Endodermal cell (in vitro differentiated cells): ENCODE measurements around the gene ABCF3. TPM values are rescaled to one million over a fixed set of nuclear protein-coding genes. Genes with fewer than 3 reads are reported as not detected.

Source experiments
- DNase-seq: peaks from one replicate; pipeline ENCODE4 v3.0.0-alpha.2; 2017
- H3K27ac ChIP-seq: 2 replicates; pipeline ENCODE4 v1.5.1; 2013; ENCODE audit warnings: mild to moderate bottlenecking, low read depth, low read length, moderate library complexity
- H3K27me3 ChIP-seq: 2 replicates; pipeline ENCODE4 v1.6.1; 2013; ENCODE audit warnings: mild to moderate bottlenecking, low read length, moderate library complexity; ENCODE audit not compliant: insufficient read depth, control insufficient read depth, poor library complexity, severe bottlenecking
- H3K36me3 ChIP-seq: 2 replicates; pipeline ENCODE4 v1.7.0; 2013; ENCODE audit warnings: mild to moderate bottlenecking, low read length, moderate library complexity; ENCODE audit not compliant: control insufficient read depth, insufficient read depth
- H3K4me1 ChIP-seq: one replicate; pipeline ENCODE4 v1.7.0; 2013; ENCODE audit warnings: low read length; ENCODE audit not compliant: control insufficient read depth, insufficient read depth
- H3K4me3 ChIP-seq: 2 replicates; pipeline ENCODE4 v1.5.1; 2013; ENCODE audit warnings: mild to moderate bottlenecking, low read length, moderate library complexity
- H3K9ac ChIP-seq: 2 replicates; pipeline ENCODE4 v1.6.1; 2013; ENCODE audit warnings: mild to moderate bottlenecking, low read length, moderate library complexity; ENCODE audit not compliant: poor library complexity, severe bottlenecking; ENCODE audit errors: extremely low read depth
- H3K9me3 ChIP-seq: 2 replicates; pipeline ENCODE4 v1.6.1; 2013; ENCODE audit warnings: mild to moderate bottlenecking, low read length, moderate library complexity; ENCODE audit not compliant: control insufficient read depth
- H3K27ac Mint-ChIP-seq: 2 replicates; pipeline ENCODE4 v1.8.0; 2020; ENCODE audit warnings: mixed read lengths
- H3K27me3 Mint-ChIP-seq: 2 replicates; pipeline ENCODE4 v1.8.0; 2021; ENCODE audit warnings: mild to moderate bottlenecking, mixed read lengths; ENCODE audit not compliant: insufficient read depth
- H3K36me3 Mint-ChIP-seq: 2 replicates; pipeline ENCODE4 v1.8.0; 2020; ENCODE audit warnings: low read depth, mixed read lengths
- H3K4me1 Mint-ChIP-seq: 2 replicates; pipeline ENCODE4 v1.8.0; 2020; ENCODE audit warnings: mixed read lengths
- H3K4me3 Mint-ChIP-seq: 2 replicates; pipeline ENCODE4 v1.8.0; 2020; ENCODE audit warnings: mild to moderate bottlenecking, moderate library complexity, mixed read lengths
- H3K9me3 Mint-ChIP-seq: 2 replicates; pipeline ENCODE4 v1.8.0; 2020; ENCODE audit warnings: mild to moderate bottlenecking, mixed read lengths
- CTCF ChIP-seq: fragments of 200-600 bp; sonication (generic); conservative IDR thresholded peaks from 2 replicates; pipeline ENCODE4 v1.5.0; 2021; ENCODE audit warnings: antibody characterized with exemption, mild to moderate bottlenecking
- WGBS, 2 experiments: methylation state at CpG; one replicate each; pipeline versions ENCODE4 v1.1.5 to v1.1.7; 2013; ENCODE audit warnings: missing lambda C conversion rate in 2 of 2, mixed read lengths in 1 of 2; ENCODE audit not compliant: insufficient coverage in 1 of 2, insufficient read length in 1 of 2; 5-methylcytosine and 5-hydroxymethylcytosine counted together
- total RNA-seq, 2 donors: library from RNA; stranded (reverse); fragmentation: NEBNext Ultra II Directional in 1 of 2; extraction: Animal tissue kit (Norgen Biotek cat#: 25700) in 1 of 2; gene quantifications; 2 replicates in 1 of 2; 3 replicates in 1 of 2; pipeline ENCODE4 v1.2.1, GENCODE V29; 2021

The ABCF3 gene
- total RNA-seq, 2 donors from 2014 or later = 57.6 to 57.8 TPM

DNA sequence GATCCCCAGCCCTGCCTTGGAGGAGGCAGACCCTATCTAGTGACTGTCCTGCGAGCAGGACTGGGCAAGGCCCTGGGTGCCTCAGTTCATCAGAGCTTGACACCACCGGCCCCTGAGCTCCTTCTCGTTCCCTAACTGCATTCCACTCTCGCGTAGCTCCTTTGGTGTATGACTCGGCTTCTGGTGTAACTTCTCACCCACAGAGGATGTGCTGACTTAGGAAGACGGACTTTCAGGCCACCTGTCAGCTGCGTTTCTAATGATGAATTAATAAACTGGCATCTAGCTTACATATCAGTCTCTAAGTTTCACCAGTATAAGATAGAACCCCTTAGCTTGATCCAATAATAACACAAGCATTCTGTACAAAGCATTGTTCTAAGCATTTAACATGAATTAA, 17.5 kb downstream of the ABCF3 start:
- Mint-ChIP-seq H3K27me3 (peaks cover 13% of the 10 kb centered on the region), H3K4me3 (no peak overlapping the region), H3K27ac (no peak overlapping the region), H3K9me3 (no peaks in the 10 kb centered on the region), H3K36me3 (no peaks in the 10 kb centered on the region), H3K4me1 (no peaks in the 10 kb centered on the region)
- Histone ChIP-seq H3K36me3 (no peaks in the 10 kb centered on the region), H3K27me3 (no peaks in the 10 kb centered on the region), H3K9me3 (no peaks in the 10 kb centered on the region), H3K4me3 (no peak overlapping the region), H3K27ac (no peak overlapping the region), H3K4me1 (no peaks in the 10 kb centered on the region), H3K9ac (no peak overlapping the region)
- no peak for TF ChIP-seq CTCF
- no peak for DNase-seq
- WGBS, 2 experiments = 91 to 94% methylated on average over 8 of the region's 8 CpGs

- H3K36me3 ChIP-seq = no peaks in the 10 kb centered on the region
- H3K9me3 ChIP-seq = no peaks in the 10 kb centered on the region
- H3K9me3 Mint-ChIP-seq = no peaks in the 10 kb centered on the region
- no peak for DNase-seq
- peaks cover 14% of the 10 kb centered on the region for H3K27me3 Mint-ChIP-seq
- WGBS, 2 experiments = 87 to 92% methylated on average over 7 to 11 of the region's 11 CpGs
- no peak overlapping the region for H3K4me3 Mint-ChIP-seq
- TF ChIP-seq CTCF = no peak
- no peak overlapping the region for H3K9ac ChIP-seq
- H3K4me1 ChIP-seq = no peaks in the 10 kb centered on the region
- no peak overlapping the region for H3K4me3 ChIP-seq
- no peaks in the 10 kb centered on the region for H3K36me3 Mint-ChIP-seq
- H3K27me3 ChIP-seq = no peaks in the 10 kb centered on the region
- H3K4me1 Mint-ChIP-seq = no peaks in the 10 kb centered on the region
- no peak overlapping the region for H3K27ac Mint-ChIP-seq
- H3K27ac ChIP-seq = no peak overlapping the region
Measured at GRCh38 chr3:184209146-184209923, 23.3 kb downstream of the ABCF3 start.

GRCh38 chr3:184211297-184211696, 25.3 kb downstream of the ABCF3 start:
- no peak overlapping the region for H3K27ac ChIP-seq
- H3K36me3 Mint-ChIP-seq = no peaks in the 10 kb centered on the region
- no peaks in the 10 kb centered on the region for H3K9me3 Mint-ChIP-seq
- H3K27me3 ChIP-seq = no peaks in the 10 kb centered on the region
- WGBS, 2 experiments = 87 to 91% methylated on average over 3 to 4 of the region's 5 CpGs
- no peak overlapping the region for H3K4me3 Mint-ChIP-seq
- H3K36me3 ChIP-seq = no peaks in the 10 kb centered on the region
- H3K4me1 ChIP-seq = no peaks in the 10 kb centered on the region
- no peaks in the 10 kb centered on the region for H3K4me1 Mint-ChIP-seq
- no peak overlapping the region for H3K27ac Mint-ChIP-seq
- no peak for TF ChIP-seq CTCF
- no peak for DNase-seq
- H3K27me3 Mint-ChIP-seq = peaks cover 12% of the 10 kb centered on the region
- no peak overlapping the region for H3K4me3 ChIP-seq
- H3K9me3 ChIP-seq = no peaks in the 10 kb centered on the region
- no peak overlapping the region for H3K9ac ChIP-seq
